Measurements from ENCODE around the gene ELMO1.

The ELMO1 gene

DNA sequence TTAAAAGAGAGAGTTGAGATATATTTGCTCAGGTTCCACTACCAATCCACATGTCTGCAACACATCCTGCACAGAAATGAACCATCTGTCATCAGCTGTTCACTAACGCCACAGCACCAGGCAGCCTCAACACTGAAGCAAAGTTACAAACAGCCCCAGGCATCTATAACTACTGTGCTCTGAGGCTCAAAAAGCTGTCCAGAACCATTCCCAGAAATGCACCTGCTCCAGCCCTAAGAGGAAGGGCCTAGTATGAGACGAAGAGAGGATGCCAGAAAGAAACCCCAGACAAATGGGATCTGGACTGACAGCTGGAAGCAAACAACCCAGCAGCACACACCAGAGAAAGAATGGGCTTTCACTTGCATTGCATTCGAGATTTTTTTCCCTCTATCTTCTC lies 159.3 kb downstream of the ELMO1 start:
- H4K8ac ChIP-seq (ENCODE audit: low read depth, low read length) = no peak overlapping the region
- H3K4me3 ChIP-seq (ENCODE audit: low read depth, low read length) = no peak overlapping the region
- peaks cover 14% of the 10 kb centered on the region in 2 experiments for H3K4me1 ChIP-seq (ENCODE audit: control insufficient read depth in 1 of 2, insufficient read depth in 2 of 2, low read length in 2 of 2)
- peaks cover 1% of the 10 kb centered on the region for H3K79me2 ChIP-seq (ENCODE audit: control insufficient read depth, insufficient read depth, low read length, poor library complexity)
- H3K9me3 ChIP-seq (ENCODE audit: insufficient read depth, low read depth, low read length) = no peaks in the 10 kb centered on the region
- H3K14ac ChIP-seq (ENCODE audit: low read length) = no peak overlapping the region
- no peak overlapping the region for H3K9ac ChIP-seq (ENCODE audit: low read length)
- no peak overlapping the region for H3K4ac ChIP-seq (ENCODE audit: low read depth, low read length)
- no peak overlapping the region for H4K12ac ChIP-seq (ENCODE audit: low read depth, low read length)
- DNase-seq = no peak
- no peak overlapping the region for H2AFZ ChIP-seq (ENCODE audit: insufficient read depth, low read length, poor library complexity)
- no peak overlapping the region for H3K27ac ChIP-seq (ENCODE audit: low read depth, low read length)
- no CpG with 5 or more reads among the region's 3 CpGs for WGBS (ENCODE audit: extremely low coverage, insufficient coverage, insufficient read length)
- no peak overlapping the region for H3K23ac ChIP-seq (ENCODE audit: low read length)
- no peak overlapping the region for H3K4me2 ChIP-seq (ENCODE audit: low read length)
- peaks cover 4% of the 10 kb centered on the region for H3K79me1 ChIP-seq (ENCODE audit: low read length)
- H2BK5ac ChIP-seq (ENCODE audit: low read depth, low read length, poor library complexity) = no peak overlapping the region
- H3K18ac ChIP-seq (ENCODE audit: low read length) = no peak overlapping the region
- no peaks in the 10 kb centered on the region for H3K36me3 ChIP-seq (ENCODE audit: control insufficient read depth in 1 of 2, insufficient read depth in 2 of 2, low read length in 2 of 2)
- no peak overlapping the region for H2BK120ac ChIP-seq (ENCODE audit: insufficient read depth, low read length, poor library complexity)
- no peaks in the 10 kb centered on the region for H3K27me3 ChIP-seq (ENCODE audit: insufficient read depth, low read length)
- H4K91ac ChIP-seq (ENCODE audit: low read depth, low read length) = no peak overlapping the region
- H2BK12ac ChIP-seq (ENCODE audit: low read length) = no peak overlapping the region
- H2AK5ac ChIP-seq (ENCODE audit: low read length) = no peak overlapping the region

DNA sequence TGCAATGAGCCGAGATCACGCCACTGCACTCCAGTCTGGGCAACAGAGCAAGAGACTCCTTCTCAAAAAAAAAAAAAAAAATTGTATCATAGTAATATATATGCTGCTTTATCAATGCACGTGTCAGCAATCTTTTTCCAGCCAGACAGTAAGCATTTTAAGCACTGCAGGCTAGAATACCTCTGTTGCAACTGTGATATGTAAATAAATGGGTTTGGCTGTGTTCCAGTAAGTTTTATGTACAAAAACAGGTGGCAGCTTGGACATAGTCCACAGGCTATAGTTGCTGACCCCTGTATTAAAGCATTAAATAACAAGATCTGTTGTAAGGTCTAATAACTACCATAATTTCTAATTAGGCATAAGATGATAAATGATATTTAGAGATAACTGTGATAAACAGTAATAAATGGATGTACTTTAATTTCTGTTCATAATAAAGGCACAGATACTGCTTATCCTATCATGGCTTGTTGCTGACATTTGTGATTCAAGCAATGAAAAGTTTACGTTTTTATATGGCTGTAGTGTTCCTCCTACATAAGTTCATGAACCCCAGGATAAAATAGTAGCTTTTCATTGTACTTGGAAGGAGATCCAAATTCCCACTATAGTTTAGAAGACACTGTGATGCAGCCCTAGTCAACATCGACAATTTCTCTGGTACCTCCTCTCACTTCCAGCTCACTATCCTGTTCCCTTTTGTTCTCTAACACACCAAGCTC lies 161.4 kb downstream of the ELMO1 start:
- no peak overlapping the region for H3K4me2 ChIP-seq (ENCODE audit: low read length)
- H2BK5ac ChIP-seq (ENCODE audit: low read depth, low read length, poor library complexity) = no peak overlapping the region
- H3K14ac ChIP-seq (ENCODE audit: low read length) = no peak overlapping the region
- H2BK12ac ChIP-seq (ENCODE audit: low read length) = no peak overlapping the region
- no CpG with 5 or more reads among the region's 5 CpGs for WGBS (ENCODE audit: extremely low coverage, insufficient coverage, insufficient read length)
- DNase-seq = no peak
- peaks cover 27 to 31% of the 10 kb centered on the region in 2 experiments for H3K4me1 ChIP-seq (ENCODE audit: control insufficient read depth in 1 of 2, insufficient read depth in 2 of 2, low read length in 2 of 2)
- H2AFZ ChIP-seq (ENCODE audit: insufficient read depth, low read length, poor library complexity) = no peak overlapping the region
- H4K8ac ChIP-seq (ENCODE audit: low read depth, low read length) = no peak overlapping the region
- H4K12ac ChIP-seq (ENCODE audit: low read depth, low read length) = no peak overlapping the region
- no peak overlapping the region for H4K91ac ChIP-seq (ENCODE audit: low read depth, low read length)
- no peak overlapping the region for H2BK120ac ChIP-seq (ENCODE audit: insufficient read depth, low read length, poor library complexity)
- H3K27me3 ChIP-seq (ENCODE audit: insufficient read depth, low read length) = no peaks in the 10 kb centered on the region
- H3K36me3 ChIP-seq (ENCODE audit: control insufficient read depth in 1 of 2, insufficient read depth in 2 of 2, low read length in 2 of 2) = no peaks in the 10 kb centered on the region
- no peak overlapping the region for H2AK5ac ChIP-seq (ENCODE audit: low read length)
- peaks cover 17% of the 10 kb centered on the region for H3K79me1 ChIP-seq (ENCODE audit: low read length)
- H3K4me3 ChIP-seq (ENCODE audit: low read depth, low read length) = no peak overlapping the region
- H3K4ac ChIP-seq (ENCODE audit: low read depth, low read length) = no peak overlapping the region
- H3K18ac ChIP-seq (ENCODE audit: low read length) = no peak overlapping the region
- peaks cover 10% of the 10 kb centered on the region for H3K79me2 ChIP-seq (ENCODE audit: control insufficient read depth, insufficient read depth, low read length, poor library complexity)
- no peak overlapping the region for H3K9ac ChIP-seq (ENCODE audit: low read length)
- H3K23ac ChIP-seq (ENCODE audit: low read length) = no peak overlapping the region
- no peaks in the 10 kb centered on the region for H3K9me3 ChIP-seq (ENCODE audit: insufficient read depth, low read depth, low read length)
- no peak overlapping the region for H3K27ac ChIP-seq (ENCODE audit: low read depth, low read length)

DNA sequence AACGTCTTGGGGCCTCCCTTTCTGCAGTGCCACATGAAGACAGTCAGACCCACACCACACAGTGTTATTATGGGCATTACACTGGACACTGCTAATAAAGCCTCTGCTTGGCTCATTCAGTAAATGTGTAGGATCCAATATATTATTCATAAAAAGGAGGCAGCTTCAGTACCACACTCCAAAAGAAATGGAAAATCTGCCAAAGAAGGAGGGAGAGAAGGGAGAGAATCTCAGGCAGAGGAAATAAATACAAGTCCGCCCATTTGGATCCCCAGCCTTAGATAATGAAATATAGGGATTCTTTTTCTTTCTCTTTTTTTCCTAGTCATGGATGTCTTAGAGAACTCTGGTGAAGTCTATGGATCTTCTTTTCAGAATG lies 162.2 kb downstream of the ELMO1 start:
- no peaks in the 10 kb centered on the region for H3K9me3 ChIP-seq (ENCODE audit: insufficient read depth, low read depth, low read length)
- no peaks in the 10 kb centered on the region for H3K36me3 ChIP-seq (ENCODE audit: control insufficient read depth in 1 of 2, insufficient read depth in 2 of 2, low read length in 2 of 2)
- H3K27ac ChIP-seq (ENCODE audit: low read depth, low read length) = no peak overlapping the region
- H2AFZ ChIP-seq (ENCODE audit: insufficient read depth, low read length, poor library complexity) = no peak overlapping the region
- H3K79me2 ChIP-seq (ENCODE audit: control insufficient read depth, insufficient read depth, low read length, poor library complexity) = peaks cover 10% of the 10 kb centered on the region
- no peaks in the 10 kb centered on the region for H3K27me3 ChIP-seq (ENCODE audit: insufficient read depth, low read length)
- peak overlapping the region; percentile 39 for H2AK5ac ChIP-seq (ENCODE audit: low read length)
- no peak overlapping the region for H2BK120ac ChIP-seq (ENCODE audit: insufficient read depth, low read length, poor library complexity)
- WGBS (ENCODE audit: extremely low coverage, insufficient coverage, insufficient read length) = no CpG with 5 or more reads among the region's 2 CpGs
- H3K4me2 ChIP-seq (ENCODE audit: low read length) = no peak overlapping the region
- peak overlapping the region; percentile 13 for H3K14ac ChIP-seq (ENCODE audit: low read length)
- no peak overlapping the region for H4K12ac ChIP-seq (ENCODE audit: low read depth, low read length)
- no peak overlapping the region for H3K4me3 ChIP-seq (ENCODE audit: low read depth, low read length)
- DNase-seq = no peak
- peaks cover 17% of the 10 kb centered on the region for H3K79me1 ChIP-seq (ENCODE audit: low read length)
- no peak overlapping the region for H3K23ac ChIP-seq (ENCODE audit: low read length)
- H2BK5ac ChIP-seq (ENCODE audit: low read depth, low read length, poor library complexity) = peak overlapping the region; percentile 26
- H3K9ac ChIP-seq (ENCODE audit: low read length) = no peak overlapping the region
- no peak overlapping the region for H3K4ac ChIP-seq (ENCODE audit: low read depth, low read length)
- H2BK12ac ChIP-seq (ENCODE audit: low read length) = peak overlapping the region; percentile 51
- H4K91ac ChIP-seq (ENCODE audit: low read depth, low read length) = no peak overlapping the region
- peaks cover 27 to 34% of the 10 kb centered on the region in 2 experiments for H3K4me1 ChIP-seq (ENCODE audit: control insufficient read depth in 1 of 2, insufficient read depth in 2 of 2, low read length in 2 of 2)
- H4K8ac ChIP-seq (ENCODE audit: low read depth, low read length) = peak overlapping the region; percentile 13
- H3K18ac ChIP-seq (ENCODE audit: low read length) = peak overlapping the region; percentile 46

DNA sequence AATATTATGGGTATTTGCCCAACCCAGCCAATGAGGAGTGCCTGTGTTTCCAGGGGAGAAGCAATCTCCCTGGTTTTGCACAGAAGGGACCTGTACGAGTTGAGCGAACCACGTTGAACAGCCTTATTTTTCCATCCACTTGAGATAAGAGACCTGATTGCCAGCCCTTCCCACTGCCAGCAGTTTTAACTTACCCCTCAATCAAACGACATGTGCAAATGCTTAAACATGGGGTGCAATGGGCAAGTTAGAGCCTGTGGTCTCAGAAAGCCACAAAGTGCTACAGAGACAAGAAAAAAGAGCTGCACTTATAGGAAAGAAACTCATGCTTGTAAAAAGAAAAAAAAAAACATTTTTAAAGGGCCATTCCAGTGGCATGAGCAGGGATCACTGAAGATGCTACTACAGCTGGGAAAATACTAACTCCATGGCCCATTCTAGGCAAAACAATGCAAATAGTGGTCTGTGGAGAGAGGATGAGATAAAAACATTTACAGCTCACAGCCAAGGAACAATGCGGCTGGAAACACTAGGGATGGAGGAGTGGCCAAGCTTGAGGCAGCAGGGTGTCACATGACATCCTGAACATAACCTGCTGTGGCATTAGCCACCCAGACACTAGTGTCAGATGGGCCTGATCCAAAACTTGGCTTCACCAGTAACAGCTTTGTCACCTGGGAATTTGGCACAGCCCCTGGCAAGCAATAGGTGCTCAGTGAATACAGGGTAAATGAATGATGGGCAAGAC lies 162.8 kb downstream of the ELMO1 start:
- Histone ChIP-seq H3K4me2 (ENCODE audit: low read length) (no peak overlapping the region), H3K14ac (ENCODE audit: low read length) (peak overlapping the region; percentile 13), H3K27me3 (ENCODE audit: insufficient read depth, low read length) (no peaks in the 10 kb centered on the region), H2BK120ac (ENCODE audit: insufficient read depth, low read length, poor library complexity) (peak overlapping the region; percentile 47), H3K4me3 (ENCODE audit: low read depth, low read length) (no peak overlapping the region), H3K9me3 (ENCODE audit: insufficient read depth, low read depth, low read length) (no peaks in the 10 kb centered on the region), H4K8ac (ENCODE audit: low read depth, low read length) (peak overlapping the region; percentile 13), H3K4ac (ENCODE audit: low read depth, low read length) (no peak overlapping the region), H3K27ac (ENCODE audit: low read depth, low read length) (no peak overlapping the region), H3K9ac (ENCODE audit: low read length) (no peak overlapping the region), H3K23ac (ENCODE audit: low read length) (no peak overlapping the region), H3K36me3 (ENCODE audit: control insufficient read depth in 1 of 2, insufficient read depth in 2 of 2, low read length in 2 of 2) (no peaks in the 10 kb centered on the region), H3K79me1 (ENCODE audit: low read length) (peaks cover 17% of the 10 kb centered on the region), H2BK12ac (ENCODE audit: low read length) (peak overlapping the region; percentile 51), H3K4me1 (ENCODE audit: control insufficient read depth in 1 of 2, insufficient read depth in 2 of 2, low read length in 2 of 2) (peaks cover 27 to 34% of the 10 kb centered on the region in 2 experiments), H3K79me2 (ENCODE audit: control insufficient read depth, insufficient read depth, low read length, poor library complexity) (peaks cover 10% of the 10 kb centered on the region), H4K91ac (ENCODE audit: low read depth, low read length) (peak overlapping the region; percentile 66), H3K18ac (ENCODE audit: low read length) (peak overlapping the region; percentile 46), H4K12ac (ENCODE audit: low read depth, low read length) (no peak overlapping the region), H2BK5ac (ENCODE audit: low read depth, low read length, poor library complexity) (peak overlapping the region; percentile 41), H2AFZ (ENCODE audit: insufficient read depth, low read length, poor library complexity) (peak overlapping the region; percentile 10), H2AK5ac (ENCODE audit: low read length) (peak overlapping the region; percentile 39)
- no CpG with 5 or more reads among the region's 5 CpGs for WGBS (ENCODE audit: extremely low coverage, insufficient coverage, insufficient read length)
- no peak for DNase-seq

All from trophoblast cell (in vitro differentiated cells and primary cell).